ENCODE measurements around the gene JMJD1C. TPM values are rescaled to one million over a fixed set of nuclear protein-coding genes. Genes with fewer than 3 reads are reported as not detected.
A peak's percentile ranks its signal among the peaks of the same experiment; 100 is the strongest.
"Not testable (repeated sequence)": the region's sequence is repeated elsewhere in the genome, so short reads cannot be mapped to it uniquely, and the experiment has no call there.

Gene JMJD1C
- total RNA-seq, 4 donors from 2014 or later = 41.6 to 77.8 (median 56.9) TPM

DNA sequence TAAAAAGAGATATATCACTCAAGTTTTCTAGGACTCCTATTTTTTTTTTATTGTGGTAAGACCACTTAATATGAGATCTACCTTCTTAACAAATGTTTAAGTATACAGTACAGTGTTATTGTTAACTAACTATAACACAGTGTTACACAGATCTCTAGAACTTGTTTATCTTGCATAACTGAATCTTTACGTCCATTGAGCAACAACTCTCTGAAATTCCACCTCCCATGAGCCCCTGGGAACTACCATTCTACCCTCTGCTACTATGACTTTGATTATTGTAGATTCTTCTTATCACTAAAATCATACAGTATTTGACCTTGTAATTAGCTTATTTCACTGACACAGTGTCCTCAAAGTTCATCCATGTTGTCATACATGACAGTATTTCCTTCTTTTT is 32.9 kb upstream of the JMJD1C start:
- intact Hi-C loops (cut with DNase I) = no loop called here
- no peak overlapping the region for H3K27ac ChIP-seq
- DNase-seq = no peak
- whole genome bisulfite sequencing, 2 donors = 69 to 70% methylated on average over 1 of the region's 1 CpG
- H3K9me3 ChIP-seq = no peaks in the 10 kb centered on the region
- H3K4me1 ChIP-seq = peaks cover 0 to 10% (median 0%) of the 10 kb centered on the region in 3 donors
- no peak overlapping the region for H3K4me3 ChIP-seq
- no peaks in the 10 kb centered on the region for H3K36me3 ChIP-seq
- H3K27me3 ChIP-seq = no peaks in the 10 kb centered on the region
- TF ChIP-seq, protein P1, sequence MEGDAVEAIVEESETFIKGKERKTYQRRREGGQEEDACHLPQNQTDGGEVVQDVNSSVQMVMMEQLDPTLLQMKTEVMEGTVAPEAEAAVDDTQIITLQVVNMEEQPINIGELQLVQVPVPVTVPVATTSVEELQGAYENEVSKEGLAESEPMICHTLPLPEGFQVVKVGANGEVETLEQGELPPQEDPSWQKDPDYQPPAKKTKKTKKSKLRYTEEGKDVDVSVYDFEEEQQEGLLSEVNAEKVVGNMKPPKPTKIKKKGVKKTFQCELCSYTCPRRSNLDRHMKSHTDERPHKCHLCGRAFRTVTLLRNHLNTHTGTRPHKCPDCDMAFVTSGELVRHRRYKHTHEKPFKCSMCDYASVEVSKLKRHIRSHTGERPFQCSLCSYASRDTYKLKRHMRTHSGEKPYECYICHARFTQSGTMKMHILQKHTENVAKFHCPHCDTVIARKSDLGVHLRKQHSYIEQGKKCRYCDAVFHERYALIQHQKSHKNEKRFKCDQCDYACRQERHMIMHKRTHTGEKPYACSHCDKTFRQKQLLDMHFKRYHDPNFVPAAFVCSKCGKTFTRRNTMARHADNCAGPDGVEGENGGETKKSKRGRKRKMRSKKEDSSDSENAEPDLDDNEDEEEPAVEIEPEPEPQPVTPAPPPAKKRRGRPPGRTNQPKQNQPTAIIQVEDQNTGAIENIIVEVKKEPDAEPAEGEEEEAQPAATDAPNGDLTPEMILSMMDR (IDR thresholded peaks at IDR 0.05) = no peak
- TF ChIP-seq POLR2A (IDR thresholded peaks at IDR 0.05) = no peak

GRCh38 chr10:63497321-63497720 is 31.5 kb upstream of the JMJD1C start:
- WGBS, 2 donors = 62 to 73% methylated on average over 1 of the region's 1 CpG

GRCh38 chr10:63496561-63496960 is 30.8 kb upstream of the JMJD1C start:
- Histone ChIP-seq H3K27ac (no peak overlapping the region), H3K27me3 (no peaks in the 10 kb centered on the region), H3K4me3 (no peak overlapping the region), H3K36me3 (no peaks in the 10 kb centered on the region), H3K9me3 (no peaks in the 10 kb centered on the region), H3K4me1 (peaks cover 7 to 17% (median 11%) of the 10 kb centered on the region in 3 donors)
- no peak for TF ChIP-seq POLR2A (IDR thresholded peaks at IDR 0.05)
- TF ChIP-seq, protein P1 (IDR thresholded peaks at IDR 0.05) = no peak
- intact Hi-C loops (cut with DNase I) = no loop called here
- DNase-seq = no peak
- 17 to 50% methylated on average over 1 of the region's 1 CpG for WGBS, 2 donors

More at GRCh38 chr10:63497321-63497720, 31.5 kb upstream of the JMJD1C start:
- no peak for TF ChIP-seq POLR2A (IDR thresholded peaks at IDR 0.05)
- TF ChIP-seq, protein P1 (IDR thresholded peaks at IDR 0.05) = no peak
- Histone ChIP-seq H3K27me3 (no peaks in the 10 kb centered on the region), H3K27ac (no peak overlapping the region), H3K4me3 (no peak overlapping the region), H3K9me3 (no peaks in the 10 kb centered on the region), H3K36me3 (no peaks in the 10 kb centered on the region), H3K4me1 (peaks cover 0 to 9% (median 4%) of the 10 kb centered on the region in 3 donors)
- intact Hi-C loops (cut with DNase I) = no loop called here
- DNase-seq = no peak

- H3K27ac ChIP-seq = no peak overlapping the region
- peaks cover 7 to 22% (median 17%) of the 10 kb centered on the region in 3 donors for H3K4me1 ChIP-seq
- no peaks in the 10 kb centered on the region for H3K27me3 ChIP-seq
- intact Hi-C loops (cut with DNase I) = no loop called here
- H3K9me3 ChIP-seq = no peaks in the 10 kb centered on the region
- no peak overlapping the region for H3K4me3 ChIP-seq
- H3K36me3 ChIP-seq = no peaks in the 10 kb centered on the region
- DNase-seq = no peak
- TF ChIP-seq, protein P1 (IDR thresholded peaks at IDR 0.05) = no peak
- TF ChIP-seq POLR2A (IDR thresholded peaks at IDR 0.05) = no peak
- 93 to 98% methylated on average over 2 of the region's 2 CpGs for WGBS, 2 donors
Observed at GRCh38 chr10:63494951-63495350, 29.2 kb upstream of the JMJD1C start.

DNA sequence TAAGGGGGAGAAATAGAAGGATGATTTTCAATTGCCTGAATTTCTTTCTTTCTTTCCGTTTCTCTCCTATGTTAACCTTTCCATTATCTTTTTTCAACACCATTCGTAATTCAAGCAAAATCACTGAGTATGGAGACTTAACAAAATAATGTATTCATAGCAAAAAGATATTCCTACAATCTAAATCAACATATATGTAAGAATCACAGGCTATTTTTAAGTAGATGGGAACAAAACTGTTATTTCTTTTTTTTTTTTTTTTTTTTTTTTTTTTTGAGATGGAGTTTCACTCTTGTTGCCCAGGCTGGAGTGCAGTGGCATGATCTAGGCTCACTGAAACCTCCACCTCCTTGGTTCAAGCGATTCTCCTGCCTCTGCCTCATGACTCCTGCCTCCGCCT is 27.2 kb upstream of the JMJD1C start:
- Histone ChIP-seq H3K9me3 (no peaks in the 10 kb centered on the region), H3K4me1 (peaks cover 7 to 18% (median 17%) of the 10 kb centered on the region in 3 donors), H3K36me3 (no peaks in the 10 kb centered on the region), H3K27me3 (no peaks in the 10 kb centered on the region), H3K4me3 (no peak overlapping the region), H3K27ac (no peak overlapping the region)
- no peak for DNase-seq
- no peak for TF ChIP-seq POLR2A (IDR thresholded peaks at IDR 0.05)
- TF ChIP-seq, protein P1 (IDR thresholded peaks at IDR 0.05) = no peak
- intact Hi-C loops (cut with DNase I) = no loop called here
- WGBS, 2 donors = 73 to 83% methylated on average over 4 of the region's 4 CpGs

- 46 to 52% methylated on average over 6 of the region's 6 CpGs for WGBS, 2 donors
Observed at GRCh38 chr10:63492317-63492690, 26.5 kb upstream of the JMJD1C start.

More at GRCh38 chr10:63492317-63492690, 26.5 kb upstream of the JMJD1C start:
- H3K4me3 ChIP-seq; intact Hi-C loops (cut with DNase I); DNase-seq; H3K9me3 ChIP-seq; H3K36me3 ChIP-seq; H3K27me3 ChIP-seq: not testable (repeated sequence)
- Histone ChIP-seq H3K4me1 (peaks cover 7 to 21% (median 17%) of the 10 kb centered on the region in 3 donors), H3K27ac (peak overlapping the region; percentile 45 to 67 (median 57))
